ENCODE measurements around the gene HSD17B4.

DNA sequence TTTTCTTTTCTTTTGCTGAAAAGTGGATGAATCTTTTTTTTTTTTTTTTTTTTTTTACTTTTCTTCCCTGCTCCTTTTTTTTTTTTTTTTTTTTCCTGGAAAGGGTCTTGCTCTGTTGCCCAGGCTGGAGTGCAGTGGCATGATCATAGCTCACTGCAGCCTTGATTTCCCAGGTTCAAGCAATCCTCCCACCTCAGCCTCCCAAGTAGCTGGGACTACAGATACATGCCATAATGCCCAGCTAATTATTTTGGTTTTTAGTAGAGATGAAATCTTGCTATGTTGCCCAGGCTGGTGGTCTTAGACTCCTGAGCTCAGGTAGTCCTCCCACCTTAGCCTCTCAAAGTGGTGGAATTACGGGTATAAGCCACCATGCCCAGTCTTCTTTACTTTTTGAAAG, 20.9 kb downstream of the HSD17B4 start:
- TF ChIP-seq POLR2A (IDR thresholded peaks at IDR 0.05) (no peak), POLR2AphosphoS5 (IDR thresholded peaks at IDR 0.05) (no peak)
- TF ChIP-seq, protein P1, sequence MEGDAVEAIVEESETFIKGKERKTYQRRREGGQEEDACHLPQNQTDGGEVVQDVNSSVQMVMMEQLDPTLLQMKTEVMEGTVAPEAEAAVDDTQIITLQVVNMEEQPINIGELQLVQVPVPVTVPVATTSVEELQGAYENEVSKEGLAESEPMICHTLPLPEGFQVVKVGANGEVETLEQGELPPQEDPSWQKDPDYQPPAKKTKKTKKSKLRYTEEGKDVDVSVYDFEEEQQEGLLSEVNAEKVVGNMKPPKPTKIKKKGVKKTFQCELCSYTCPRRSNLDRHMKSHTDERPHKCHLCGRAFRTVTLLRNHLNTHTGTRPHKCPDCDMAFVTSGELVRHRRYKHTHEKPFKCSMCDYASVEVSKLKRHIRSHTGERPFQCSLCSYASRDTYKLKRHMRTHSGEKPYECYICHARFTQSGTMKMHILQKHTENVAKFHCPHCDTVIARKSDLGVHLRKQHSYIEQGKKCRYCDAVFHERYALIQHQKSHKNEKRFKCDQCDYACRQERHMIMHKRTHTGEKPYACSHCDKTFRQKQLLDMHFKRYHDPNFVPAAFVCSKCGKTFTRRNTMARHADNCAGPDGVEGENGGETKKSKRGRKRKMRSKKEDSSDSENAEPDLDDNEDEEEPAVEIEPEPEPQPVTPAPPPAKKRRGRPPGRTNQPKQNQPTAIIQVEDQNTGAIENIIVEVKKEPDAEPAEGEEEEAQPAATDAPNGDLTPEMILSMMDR (IDR thresholded peaks at IDR 0.05): no peak
